Measurements from ENCODE around the gene IQSEC1. TPM values are rescaled to one million over a fixed set of nuclear protein-coding genes. Genes with fewer than 3 reads are reported as not detected.
A peak's percentile ranks its signal among the peaks of the same experiment; 100 is the strongest.

IQSEC1 gene
- total RNA-seq, 6 experiments from 2014 or later, result 21.1 to 25.1 (median 21.9) TPM

DNA sequence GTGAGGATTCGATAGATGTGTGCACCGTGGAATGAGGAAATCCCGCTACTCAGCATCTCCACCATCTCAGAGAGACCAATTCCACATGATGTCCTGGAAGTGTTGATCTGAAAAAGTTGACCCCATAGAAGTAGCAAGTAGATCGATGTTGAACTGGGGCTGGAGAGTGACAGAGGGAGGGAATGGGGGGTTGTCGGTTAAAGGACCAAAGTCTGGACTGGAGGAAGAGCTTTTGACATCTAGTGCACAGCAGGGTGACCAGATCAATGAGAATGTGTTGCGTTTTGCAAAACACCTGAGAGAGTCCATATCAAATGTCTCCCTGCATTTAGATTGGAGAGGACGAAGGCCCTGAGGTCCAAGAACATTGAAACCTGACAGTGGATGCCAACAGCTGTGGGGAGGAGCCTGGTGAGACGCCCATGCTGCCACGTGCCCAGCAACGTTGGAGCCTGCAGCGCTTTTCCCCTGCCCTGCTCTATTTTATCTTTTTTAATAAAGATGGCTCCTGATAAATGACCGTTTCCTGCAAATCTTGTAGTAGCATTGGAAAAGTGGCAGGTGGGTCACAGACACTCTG lies 201.7 kb downstream of the IQSEC1 start:
- Mint-ChIP-seq H3K4me3 (no peak overlapping the region), H3K27me3 (ENCODE audit: insufficient read depth) (peaks cover 31% of the 10 kb centered on the region), H3K36me3 (ENCODE audit: low read depth) (no peaks in the 10 kb centered on the region), H3K27ac (no peak overlapping the region), H3K4me1 (ENCODE audit: low read depth) (peaks cover 14% of the 10 kb centered on the region), H3K9me3 (no peaks in the 10 kb centered on the region)
- TF ChIP-seq, protein P1, sequence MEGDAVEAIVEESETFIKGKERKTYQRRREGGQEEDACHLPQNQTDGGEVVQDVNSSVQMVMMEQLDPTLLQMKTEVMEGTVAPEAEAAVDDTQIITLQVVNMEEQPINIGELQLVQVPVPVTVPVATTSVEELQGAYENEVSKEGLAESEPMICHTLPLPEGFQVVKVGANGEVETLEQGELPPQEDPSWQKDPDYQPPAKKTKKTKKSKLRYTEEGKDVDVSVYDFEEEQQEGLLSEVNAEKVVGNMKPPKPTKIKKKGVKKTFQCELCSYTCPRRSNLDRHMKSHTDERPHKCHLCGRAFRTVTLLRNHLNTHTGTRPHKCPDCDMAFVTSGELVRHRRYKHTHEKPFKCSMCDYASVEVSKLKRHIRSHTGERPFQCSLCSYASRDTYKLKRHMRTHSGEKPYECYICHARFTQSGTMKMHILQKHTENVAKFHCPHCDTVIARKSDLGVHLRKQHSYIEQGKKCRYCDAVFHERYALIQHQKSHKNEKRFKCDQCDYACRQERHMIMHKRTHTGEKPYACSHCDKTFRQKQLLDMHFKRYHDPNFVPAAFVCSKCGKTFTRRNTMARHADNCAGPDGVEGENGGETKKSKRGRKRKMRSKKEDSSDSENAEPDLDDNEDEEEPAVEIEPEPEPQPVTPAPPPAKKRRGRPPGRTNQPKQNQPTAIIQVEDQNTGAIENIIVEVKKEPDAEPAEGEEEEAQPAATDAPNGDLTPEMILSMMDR (IDR thresholded peaks at IDR 0.05), result no peak
- DNase-seq, result no peak

DNA sequence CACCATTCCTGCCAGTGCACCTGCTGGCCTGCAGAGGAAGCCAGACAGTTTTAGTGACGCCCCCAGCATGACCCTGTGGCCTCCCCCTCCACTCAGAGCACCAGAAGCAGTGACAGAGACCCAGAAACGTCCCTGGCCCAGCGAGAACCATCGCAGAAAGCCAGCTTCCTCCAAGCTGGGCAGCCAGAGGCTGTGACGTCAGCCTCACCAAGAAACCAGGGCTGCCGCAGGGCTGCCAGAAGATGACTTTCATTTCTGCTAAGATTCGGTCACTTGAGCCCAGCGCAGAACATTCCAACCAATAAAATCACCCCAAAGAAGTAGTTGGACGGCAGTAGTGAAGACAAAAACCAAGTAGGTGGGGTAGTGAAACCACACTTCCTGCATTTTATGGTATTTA lies 202.3 kb downstream of the IQSEC1 start:
- H3K4me1 Mint-ChIP-seq (ENCODE audit: low read depth), result peaks cover 14% of the 10 kb centered on the region
- no peak for DNase-seq
- TF ChIP-seq, protein P1 (IDR thresholded peaks at IDR 0.05), result no peak
- H3K4me3 Mint-ChIP-seq, result no peak overlapping the region; the same call in 1 of the 2 replicates
- H3K36me3 Mint-ChIP-seq (ENCODE audit: low read depth), result no peaks in the 10 kb centered on the region
- H3K27ac Mint-ChIP-seq, result peak overlapping the region; percentile 14; the same call in 1 of the 2 replicates
- H3K27me3 Mint-ChIP-seq (ENCODE audit: insufficient read depth), result peaks cover 32% of the 10 kb centered on the region
- H3K9me3 Mint-ChIP-seq, result peaks cover 4% of the 10 kb centered on the region

- peaks cover 40% of the 10 kb centered on the region for H3K27me3 Mint-ChIP-seq (ENCODE audit: insufficient read depth)
- peaks cover 15% of the 10 kb centered on the region for H3K9me3 Mint-ChIP-seq
- H3K4me3 Mint-ChIP-seq, result no peak overlapping the region
- no peak for DNase-seq
- H3K27ac Mint-ChIP-seq, result no peak overlapping the region
- peaks cover 14% of the 10 kb centered on the region for H3K4me1 Mint-ChIP-seq (ENCODE audit: low read depth)
- no peaks in the 10 kb centered on the region for H3K36me3 Mint-ChIP-seq (ENCODE audit: low read depth)
- TF ChIP-seq, protein P1 (IDR thresholded peaks at IDR 0.05), result no peak
These were observed 204.1 kb downstream of the IQSEC1 start for GRCh38 chr3:12869035-12869621.

- peak; percentile 79 for DNase-seq
These were observed 204.9 kb downstream of the IQSEC1 start for GRCh38 chr3:12868039-12869034.

GRCh38 chr3:12866836-12867235 lies 206.4 kb downstream of the IQSEC1 start:
- H3K27ac Mint-ChIP-seq, result no peak overlapping the region
- no peak overlapping the region for H3K4me3 Mint-ChIP-seq
- peaks cover 42% of the 10 kb centered on the region for H3K27me3 Mint-ChIP-seq (ENCODE audit: insufficient read depth)
- TF ChIP-seq, protein P1 (IDR thresholded peaks at IDR 0.05), result no peak
- H3K36me3 Mint-ChIP-seq (ENCODE audit: low read depth), result no peaks in the 10 kb centered on the region
- H3K9me3 Mint-ChIP-seq, result peaks cover 15% of the 10 kb centered on the region
- no peak for DNase-seq
- peaks cover 14% of the 10 kb centered on the region for H3K4me1 Mint-ChIP-seq (ENCODE audit: low read depth)

More at GRCh38 chr3:12868039-12869034, 204.9 kb downstream of the IQSEC1 start:
- Mint-ChIP-seq H3K9me3 (peaks cover 15% of the 10 kb centered on the region), H3K36me3 (ENCODE audit: low read depth) (no peaks in the 10 kb centered on the region), H3K4me1 (ENCODE audit: low read depth) (peaks cover 14% of the 10 kb centered on the region), H3K4me3 (no peak overlapping the region), H3K27me3 (ENCODE audit: insufficient read depth) (peaks cover 38% of the 10 kb centered on the region), H3K27ac (no peak overlapping the region)
- TF ChIP-seq, protein P1 (IDR thresholded peaks at IDR 0.05), result peak; percentile 89

Measured in HFFc6 (cell line).